Nephron progenitor cell (in vitro differentiated cells): Measurements from ENCODE around the gene EIF3L.

Experiments used
- DNase-seq: peaks from one replicate; pipeline ENCODE4 v3.0.0; 2021
- H3K27ac Mint-ChIP-seq: 2 replicates; pipeline ENCODE4 v1.8.0; 2021; ENCODE audit warnings: mild to moderate bottlenecking, moderate library complexity, mixed read lengths
- H3K27me3 Mint-ChIP-seq: 2 replicates; pipeline ENCODE4 v1.8.0; 2021; ENCODE audit warnings: mild to moderate bottlenecking, low read depth, mixed read lengths; ENCODE audit not compliant: poor library complexity
- H3K36me3 Mint-ChIP-seq: 2 replicates; pipeline ENCODE4 v1.8.0; 2021; ENCODE audit warnings: low read depth, mixed read lengths
- H3K4me1 Mint-ChIP-seq: 2 replicates; pipeline ENCODE4 v1.8.0; 2021; ENCODE audit warnings: mixed read lengths
- H3K4me3 Mint-ChIP-seq: 2 replicates; pipeline ENCODE4 v1.8.0; 2021; ENCODE audit warnings: mild to moderate bottlenecking, moderate library complexity, mixed read lengths
- H3K9me3 Mint-ChIP-seq: 2 replicates; pipeline ENCODE4 v1.8.0; 2021; ENCODE audit warnings: mild to moderate bottlenecking, moderate library complexity, mixed read lengths
- TF ChIP-seq, protein P1 (sequence below): fragments of 200-600 bp; sonication (generic); IDR thresholded peaks from 2 replicates; pipeline ENCODE4 v1.5.0; 2021; ENCODE audit warnings: antibody characterized with exemption

The EIF3L gene

DNA sequence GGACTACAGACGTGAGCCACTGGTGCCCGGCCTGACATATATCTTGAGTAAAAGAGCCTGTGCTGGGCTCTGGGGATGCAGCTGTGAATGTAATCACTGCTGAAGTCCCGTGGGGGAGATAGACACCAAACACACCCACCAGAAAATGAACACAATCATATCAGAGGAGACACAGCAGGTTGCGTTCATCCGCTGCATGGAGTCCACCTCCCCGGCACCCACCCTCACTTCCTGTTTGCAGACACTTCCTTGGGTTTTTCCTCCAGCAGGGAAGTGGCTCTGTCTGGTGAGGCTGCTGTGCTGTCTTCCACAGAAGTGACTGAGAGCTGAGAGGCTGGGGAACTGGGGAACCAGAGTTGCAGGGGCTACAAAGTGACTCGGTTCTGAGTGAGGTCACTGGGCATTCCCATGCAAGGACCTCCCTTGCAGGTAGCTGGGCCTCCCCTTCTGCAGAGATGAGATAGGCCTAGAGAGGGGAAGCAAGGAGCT lies 64.1 kb downstream of the EIF3L start:
- TF ChIP-seq, protein P1, sequence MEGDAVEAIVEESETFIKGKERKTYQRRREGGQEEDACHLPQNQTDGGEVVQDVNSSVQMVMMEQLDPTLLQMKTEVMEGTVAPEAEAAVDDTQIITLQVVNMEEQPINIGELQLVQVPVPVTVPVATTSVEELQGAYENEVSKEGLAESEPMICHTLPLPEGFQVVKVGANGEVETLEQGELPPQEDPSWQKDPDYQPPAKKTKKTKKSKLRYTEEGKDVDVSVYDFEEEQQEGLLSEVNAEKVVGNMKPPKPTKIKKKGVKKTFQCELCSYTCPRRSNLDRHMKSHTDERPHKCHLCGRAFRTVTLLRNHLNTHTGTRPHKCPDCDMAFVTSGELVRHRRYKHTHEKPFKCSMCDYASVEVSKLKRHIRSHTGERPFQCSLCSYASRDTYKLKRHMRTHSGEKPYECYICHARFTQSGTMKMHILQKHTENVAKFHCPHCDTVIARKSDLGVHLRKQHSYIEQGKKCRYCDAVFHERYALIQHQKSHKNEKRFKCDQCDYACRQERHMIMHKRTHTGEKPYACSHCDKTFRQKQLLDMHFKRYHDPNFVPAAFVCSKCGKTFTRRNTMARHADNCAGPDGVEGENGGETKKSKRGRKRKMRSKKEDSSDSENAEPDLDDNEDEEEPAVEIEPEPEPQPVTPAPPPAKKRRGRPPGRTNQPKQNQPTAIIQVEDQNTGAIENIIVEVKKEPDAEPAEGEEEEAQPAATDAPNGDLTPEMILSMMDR, result no peak
- Mint-ChIP-seq H3K27me3 (no peaks in the 10 kb centered on the region), H3K4me3 (no peak overlapping the region), H3K4me1 (peaks cover 39% of the 10 kb centered on the region), H3K9me3 (no peaks in the 10 kb centered on the region), H3K36me3 (peaks cover 17% of the 10 kb centered on the region), H3K27ac (peak overlapping the region; percentile 61)
- no peak for DNase-seq

- Mint-ChIP-seq H3K4me3 (no peak overlapping the region), H3K4me1 (peaks cover 17% of the 10 kb centered on the region), H3K9me3 (no peaks in the 10 kb centered on the region), H3K27me3 (no peaks in the 10 kb centered on the region), H3K27ac (no peak overlapping the region), H3K36me3 (peaks cover 17% of the 10 kb centered on the region)
- DNase-seq, result no peak
- TF ChIP-seq, protein P1, result no peak
Observed at GRCh38 chr22:37916311-37916710, 67.1 kb downstream of the EIF3L start.

DNA sequence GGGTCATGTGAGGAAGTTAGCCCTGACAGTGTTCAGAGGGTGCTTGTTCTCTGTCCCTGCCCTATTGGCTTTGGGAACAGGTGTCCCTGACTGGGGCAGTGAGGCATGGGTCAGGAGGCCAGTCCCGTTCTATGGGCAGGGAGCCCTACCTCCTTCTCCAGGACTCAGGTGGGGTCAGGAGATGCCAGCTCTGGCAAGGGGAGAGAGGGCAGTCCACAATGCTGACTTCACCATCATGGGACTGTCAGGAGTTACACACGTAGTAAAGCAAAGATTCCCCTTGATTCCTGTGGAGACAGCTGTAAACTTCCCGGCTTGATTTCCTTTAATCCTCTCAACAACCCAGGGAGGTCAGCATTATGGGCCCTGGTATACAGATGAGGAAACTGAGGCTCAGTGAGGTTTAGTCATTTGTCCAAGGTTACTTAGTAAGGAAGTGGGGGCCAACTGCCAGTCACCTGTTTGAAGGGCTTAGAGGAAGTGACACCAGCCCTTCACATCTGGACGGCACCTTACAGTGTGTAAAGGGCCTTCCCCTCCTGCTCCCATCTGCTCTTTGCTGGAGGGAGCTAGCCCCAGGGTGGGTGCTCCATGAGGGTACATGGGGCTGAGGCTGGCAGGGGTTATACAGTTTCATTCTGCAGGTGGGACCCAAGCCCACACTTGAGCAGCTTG lies 68.8 kb downstream of the EIF3L start:
- Mint-ChIP-seq H3K4me3 (no peak overlapping the region), H3K27ac (peak overlapping the region; percentile 95), H3K4me1 (peaks cover 11% of the 10 kb centered on the region), H3K27me3 (no peaks in the 10 kb centered on the region), H3K36me3 (peaks cover 16% of the 10 kb centered on the region), H3K9me3 (no peaks in the 10 kb centered on the region)
- DNase-seq, result no peak
- TF ChIP-seq, protein P1, result no peak

DNA sequence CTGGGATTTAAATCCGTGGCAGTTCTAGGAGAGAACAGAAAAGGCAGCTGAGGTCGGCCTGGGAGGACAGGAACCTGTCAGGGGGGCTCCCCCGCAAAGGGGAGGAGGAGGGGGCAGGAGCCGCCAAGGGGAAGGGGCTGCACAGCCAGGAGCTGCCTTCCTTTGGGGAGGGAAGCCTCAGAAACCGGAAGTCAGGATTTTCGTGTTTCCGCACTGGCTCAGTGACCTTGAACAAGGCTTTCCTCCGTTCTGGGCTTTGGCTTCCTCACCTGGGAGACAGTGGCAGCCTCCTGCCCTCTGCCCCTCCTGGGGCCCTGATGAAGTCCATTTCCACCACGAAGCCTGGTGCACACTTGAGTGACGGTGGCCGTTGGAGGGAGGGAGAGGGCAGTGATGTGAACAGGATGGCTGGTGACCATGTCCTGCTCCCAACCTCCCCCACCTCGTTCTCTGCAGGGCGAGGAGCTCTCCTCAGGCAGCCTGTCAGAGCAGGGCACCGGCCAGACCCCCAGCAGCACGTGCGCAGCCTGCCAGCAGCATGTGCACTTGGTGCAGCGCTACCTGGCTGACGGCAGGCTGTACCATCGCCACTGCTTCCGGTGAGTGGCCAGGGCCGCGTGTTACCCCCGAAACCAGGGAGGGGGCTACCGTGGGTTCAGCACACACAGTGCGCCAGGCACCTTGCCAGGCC lies 69.5 kb downstream of the EIF3L start:
- H3K36me3 Mint-ChIP-seq, result peaks cover 10% of the 10 kb centered on the region
- peak; percentile 29 for DNase-seq
- H3K9me3 Mint-ChIP-seq, result no peaks in the 10 kb centered on the region
- H3K4me1 Mint-ChIP-seq, result peaks cover 11% of the 10 kb centered on the region
- H3K27me3 Mint-ChIP-seq, result peaks cover 1% of the 10 kb centered on the region
- no peak overlapping the region for H3K4me3 Mint-ChIP-seq
- peak overlapping the region; percentile 95 for H3K27ac Mint-ChIP-seq
- TF ChIP-seq, protein P1, result no peak

DNA sequence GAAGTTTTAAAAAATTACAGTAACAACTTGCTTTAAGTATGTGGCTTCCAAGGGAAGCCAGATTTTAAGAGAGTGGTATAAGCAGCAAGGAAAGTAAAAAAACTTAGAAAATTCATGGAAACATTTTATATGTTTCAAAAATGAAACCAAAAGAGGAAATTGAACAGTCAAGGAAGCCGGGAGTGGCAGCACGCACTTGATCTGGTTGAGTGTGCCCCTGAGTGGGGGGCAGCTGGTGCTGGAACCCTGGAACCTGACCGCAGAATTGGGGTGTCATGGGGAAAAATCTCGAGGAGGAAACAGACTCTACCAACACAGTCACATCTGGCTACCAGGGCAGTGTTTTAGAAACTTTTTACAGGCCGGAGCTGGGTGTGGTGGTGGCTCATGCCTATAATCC lies 70.9 kb downstream of the EIF3L start:
- H3K9me3 Mint-ChIP-seq, result no peaks in the 10 kb centered on the region
- H3K27me3 Mint-ChIP-seq, result peaks cover 2% of the 10 kb centered on the region
- TF ChIP-seq, protein P1, result no peak

More for the DNA sequence above, 70.9 kb downstream of the EIF3L start:
- Mint-ChIP-seq H3K4me1 (peaks cover 14% of the 10 kb centered on the region), H3K27ac (peak overlapping the region; percentile 15), H3K36me3 (peaks cover 8% of the 10 kb centered on the region), H3K4me3 (no peak overlapping the region)
- no peak for DNase-seq
